ENCODE results near the gene DPM3.
A peak's percentile ranks its signal among the peaks of the same experiment; 100 is the strongest.
"Not testable (repeated sequence)": the region's sequence is repeated elsewhere in the genome, so short reads cannot be mapped to it uniquely, and the experiment has no call there.

DPM3 gene

GRCh38 chr1:155175281-155175926, 35.1 kb upstream of the DPM3 start:
- DNase-seq, result peak; percentile 20

GRCh38 chr1:155174324-155175280, 34.3 kb upstream of the DPM3 start:
- DNase-seq, result peak; percentile 62

GRCh38 chr1:155173478-155174323, 33.4 kb upstream of the DPM3 start, which contains the start of gene TRIM46:
TSS of gene TRIM46 (plus strand) at chr1:155173849. CDS start at chr1:155173967, 118 bp downstream.
- peak; percentile 65 for DNase-seq

- DNase-seq, result peak; percentile 92
Observed at GRCh38 chr1:155172732-155173477, 32.6 kb upstream of the DPM3 start, which contains the start of gene KRTCAP2. TSS of gene KRTCAP2 (minus strand) at chr1:155173304. CDS start at chr1:155173224, 80 bp downstream.

- no peak for DNase-seq
Observed at GRCh38 chr1:155171836-155172731, 31.8 kb upstream of the DPM3 start.

- DNase-seq, result no peak
Observed at GRCh38 chr1:155170806-155171205, 30.5 kb upstream of the DPM3 start.

- DNase-seq, result no peak
Observed at GRCh38 chr1:155170101-155170785, 29.9 kb upstream of the DPM3 start.

- no peak for DNase-seq
Observed at GRCh38 chr1:155169541-155169940, 29.2 kb upstream of the DPM3 start.

- DNase-seq, result no peak
Observed at GRCh38 chr1:155168456-155169210, 28.3 kb upstream of the DPM3 start.

GRCh38 chr1:155168105-155168445, 27.7 kb upstream of the DPM3 start:
- DNase-seq, result not testable (repeated sequence)

- DNase-seq, result peak; percentile 85
Observed at GRCh38 chr1:155167166-155168104, 27.1 kb upstream of the DPM3 start.

GRCh38 chr1:155166471-155167165, 26.3 kb upstream of the DPM3 start:
- DNase-seq, result no peak

GRCh38 chr1:155166051-155166470, 25.7 kb upstream of the DPM3 start:
- no peak for DNase-seq

GRCh38 chr1:155164625-155165024, 24.3 kb upstream of the DPM3 start:
- not testable (repeated sequence) for DNase-seq

GRCh38 chr1:155163785-155164184, 23.5 kb upstream of the DPM3 start:
- DNase-seq, result not testable (repeated sequence)

- DNase-seq, result not testable (repeated sequence)
Observed at GRCh38 chr1:155162631-155163030, 22.3 kb upstream of the DPM3 start.

GRCh38 chr1:155160128-155160527, 19.8 kb upstream of the DPM3 start:
- no peak for DNase-seq

GRCh38 chr1:155158991-155159390, 18.7 kb upstream of the DPM3 start:
- no peak for DNase-seq

Data from activated T-cell treated with anti-CD3 and anti-CD28 coated beads, Interleukin-2, amount 50 U/mL, for 1 hour (primary cell).